ENCODE measurements around the gene UBC. TPM values are rescaled to one million over a fixed set of nuclear protein-coding genes. Genes with fewer than 3 reads are reported as not detected.
"Not testable (repeated sequence)": the region's sequence is repeated elsewhere in the genome, so short reads cannot be mapped to it uniquely, and the experiment has no call there.

UBC gene
- total RNA-seq, 1 donor from 2014 or later = 847 TPM

DNA sequence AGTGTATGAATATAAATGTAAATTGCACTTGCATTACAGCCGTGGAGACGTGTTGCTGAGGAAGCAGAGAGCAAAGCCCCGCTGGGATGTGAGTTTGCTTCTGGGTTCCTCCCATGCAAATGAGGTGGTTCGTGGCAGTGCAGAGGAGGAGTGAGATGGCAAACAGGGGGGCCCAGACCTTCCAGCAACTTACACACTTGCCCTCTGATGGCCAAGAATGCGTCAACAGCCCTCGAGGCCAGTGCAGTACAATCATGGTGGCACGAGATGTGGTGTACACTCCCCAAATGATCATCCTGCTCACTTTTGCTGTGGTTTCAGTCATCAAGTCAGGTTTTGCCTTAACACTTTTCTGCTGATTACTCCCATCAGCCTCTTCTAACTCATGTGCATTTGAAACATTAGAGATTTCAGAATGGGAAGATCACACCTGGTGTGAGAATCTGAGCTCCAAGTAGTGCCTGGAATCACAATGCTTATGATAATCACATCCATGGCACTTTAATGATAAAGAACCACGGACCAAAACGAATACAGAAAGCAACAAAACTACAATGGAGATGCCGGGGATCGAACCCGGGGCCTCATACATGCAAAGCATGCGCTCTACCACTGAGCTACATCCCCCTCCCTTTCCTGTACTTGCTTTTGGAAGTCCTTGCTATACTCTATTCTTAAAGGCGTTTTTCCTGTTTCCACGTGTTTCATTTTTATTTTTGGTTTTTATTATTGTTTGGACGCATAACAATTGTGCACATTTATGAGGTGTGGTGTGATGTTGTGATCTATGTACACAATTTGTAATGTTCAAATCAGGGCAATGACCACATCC lies 7.0 kb upstream of the UBC start:
- no peaks in the 10 kb centered on the region for H3K27me3 Mint-ChIP-seq
- no peaks in the 10 kb centered on the region for H3K9me3 Mint-ChIP-seq
- CTCF ChIA-PET = interaction anchor here (1.4 to 11.3 kb wide), 3 partner anchors 8 to 17 kb away, joined by 6 to 177 read pairs (median 70); no protein-coding TSS in a partner anchor
- peak overlapping the region; percentile 100 for H3K27ac Mint-ChIP-seq
- ATAC-seq (ENCODE audit: low read depth) (peak; percentile 58), DNase-seq (peak; percentile 67)
- H3K4me1 Mint-ChIP-seq = peaks cover 66% of the 10 kb centered on the region
- H3K4me3 Mint-ChIP-seq = peak overlapping the region; percentile 81
- POLR2A ChIA-PET = interaction anchor here (0.5 to 20.6 kb wide), 15 partner anchors 5 to 915 kb away, joined by 3 to 590 read pairs (median 4); partner anchors contain the start of gene UBC
- TF ChIP-seq, protein P1, sequence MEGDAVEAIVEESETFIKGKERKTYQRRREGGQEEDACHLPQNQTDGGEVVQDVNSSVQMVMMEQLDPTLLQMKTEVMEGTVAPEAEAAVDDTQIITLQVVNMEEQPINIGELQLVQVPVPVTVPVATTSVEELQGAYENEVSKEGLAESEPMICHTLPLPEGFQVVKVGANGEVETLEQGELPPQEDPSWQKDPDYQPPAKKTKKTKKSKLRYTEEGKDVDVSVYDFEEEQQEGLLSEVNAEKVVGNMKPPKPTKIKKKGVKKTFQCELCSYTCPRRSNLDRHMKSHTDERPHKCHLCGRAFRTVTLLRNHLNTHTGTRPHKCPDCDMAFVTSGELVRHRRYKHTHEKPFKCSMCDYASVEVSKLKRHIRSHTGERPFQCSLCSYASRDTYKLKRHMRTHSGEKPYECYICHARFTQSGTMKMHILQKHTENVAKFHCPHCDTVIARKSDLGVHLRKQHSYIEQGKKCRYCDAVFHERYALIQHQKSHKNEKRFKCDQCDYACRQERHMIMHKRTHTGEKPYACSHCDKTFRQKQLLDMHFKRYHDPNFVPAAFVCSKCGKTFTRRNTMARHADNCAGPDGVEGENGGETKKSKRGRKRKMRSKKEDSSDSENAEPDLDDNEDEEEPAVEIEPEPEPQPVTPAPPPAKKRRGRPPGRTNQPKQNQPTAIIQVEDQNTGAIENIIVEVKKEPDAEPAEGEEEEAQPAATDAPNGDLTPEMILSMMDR (IDR thresholded peaks at IDR 0.05) = no peak
- peaks cover 8% of the 10 kb centered on the region for H3K36me3 Mint-ChIP-seq (ENCODE audit: low read depth)
- intact Hi-C loops (cut with micrococcal nuclease) = loop anchor here (1.0 to 2.0 kb wide), 3 partner anchors 18 to 465 kb away; no protein-coding TSS in a partner anchor

DNA sequence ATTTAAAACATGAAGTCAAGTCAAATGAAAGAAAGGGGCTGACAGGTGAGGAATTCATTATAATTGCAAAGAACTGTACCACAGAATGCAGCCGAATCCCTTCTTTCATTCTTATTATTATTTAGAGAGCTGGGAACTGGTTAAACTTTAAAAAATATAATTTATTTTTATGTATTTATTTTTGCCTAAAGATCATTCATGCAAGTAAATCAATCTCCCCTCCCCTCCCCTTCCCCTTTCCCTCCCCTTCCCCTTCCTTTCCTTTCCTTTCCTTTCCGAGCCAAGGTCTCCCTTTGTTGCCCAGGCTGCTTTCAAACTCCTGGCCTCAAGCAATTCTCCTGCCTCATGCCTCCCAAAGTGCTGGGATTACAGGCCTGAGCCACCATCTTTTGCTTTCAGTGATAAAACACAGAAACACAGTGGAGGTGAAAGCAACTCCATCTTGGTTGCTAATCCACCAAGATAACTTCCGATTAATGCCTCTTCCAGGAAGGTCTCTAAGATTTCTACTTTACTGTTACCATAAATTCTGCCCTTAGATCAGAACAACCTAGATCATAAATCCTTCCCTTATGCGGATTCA lies 6.0 kb upstream of the UBC start:
- Mint-ChIP-seq H3K27ac (peak overlapping the region; percentile 100), H3K4me3 (peak overlapping the region; percentile 81), H3K36me3 (ENCODE audit: low read depth) (peaks cover 8% of the 10 kb centered on the region), H3K27me3 (no peaks in the 10 kb centered on the region), H3K4me1 (peaks cover 74% of the 10 kb centered on the region), H3K9me3 (no peaks in the 10 kb centered on the region)
- no peak for DNase-seq
- no peak for ATAC-seq (ENCODE audit: low read depth)
- TF ChIP-seq, protein P1 (IDR thresholded peaks at IDR 0.05) = no peak
- ChIA-PET POLR2A (interaction anchor here (0.7 to 20.6 kb wide), 11 partner anchors 8 to 529 kb away, joined by 3 to 590 read pairs (median 5); partner anchors contain the start of gene BRI3BP), CTCF (interaction anchor here (1.6 to 11.3 kb wide), 4 partner anchors 7 to 18 kb away, joined by 5 to 177 read pairs (median 38); no protein-coding TSS in a partner anchor)
- intact Hi-C loops (cut with micrococcal nuclease) = loop anchor here (2.0 kb wide), 1 partner anchor 464 kb away; no protein-coding TSS in a partner anchor

DNA sequence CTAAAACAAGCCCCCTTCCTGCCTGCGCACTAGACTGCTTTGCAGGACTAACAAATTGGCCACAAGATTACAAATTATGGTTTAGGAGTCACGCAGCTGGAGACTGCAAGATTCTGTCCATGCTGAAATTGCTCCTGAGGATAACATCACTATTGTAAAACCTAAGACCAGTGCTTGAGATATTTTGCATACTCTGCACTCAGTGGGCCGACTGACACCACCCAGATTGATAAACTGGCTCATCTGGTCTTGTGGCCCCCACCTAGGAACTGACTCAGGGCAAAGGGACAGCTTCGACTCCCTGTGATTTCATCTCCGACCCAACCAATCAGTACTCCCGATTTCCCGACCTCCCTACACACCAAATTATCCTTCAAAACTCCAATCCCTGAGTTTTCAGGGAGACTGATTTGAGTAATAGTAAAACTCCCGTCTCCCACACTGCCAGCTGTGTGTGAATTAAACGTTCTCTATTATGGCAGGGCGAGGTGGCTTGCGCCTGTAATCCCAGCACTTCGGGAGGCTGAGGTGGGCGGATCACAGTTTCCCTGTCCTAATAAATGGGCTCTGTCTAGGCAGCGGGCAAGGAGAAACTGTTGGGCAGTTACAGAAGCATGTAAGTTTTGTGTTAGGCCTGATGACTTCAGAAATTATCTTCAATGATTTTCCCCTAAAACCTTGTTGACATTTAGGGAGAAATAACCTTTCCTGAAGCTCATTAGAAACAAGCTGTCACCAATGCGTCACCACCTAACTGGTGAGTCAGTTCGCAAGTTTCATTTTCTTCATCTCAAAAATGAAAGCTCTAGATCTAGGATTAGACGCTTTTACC lies 5.3 kb upstream of the UBC start:
- peak overlapping the region; percentile 78 for H3K4me3 Mint-ChIP-seq
- ChIA-PET CTCF (interaction anchor here (1.6 to 11.3 kb wide), 4 partner anchors 8 to 18 kb away, joined by 5 to 177 read pairs (median 38); no protein-coding TSS in a partner anchor), POLR2A (interaction anchor here (0.6 to 20.6 kb wide), 16 partner anchors 6 to 528 kb away, joined by 3 to 590 read pairs (median 6); partner anchors contain the start of gene BRI3BP)
- peaks cover 8% of the 10 kb centered on the region for H3K36me3 Mint-ChIP-seq (ENCODE audit: low read depth)
- TF ChIP-seq, protein P1 (IDR thresholded peaks at IDR 0.05) = no peak
- no peaks in the 10 kb centered on the region for H3K27me3 Mint-ChIP-seq
- H3K9me3 Mint-ChIP-seq = no peaks in the 10 kb centered on the region
- H3K4me1 Mint-ChIP-seq = peaks cover 79% of the 10 kb centered on the region
- DNase-seq = no peak
- no peak for ATAC-seq (ENCODE audit: low read depth)
- intact Hi-C loops (cut with micrococcal nuclease) = loop anchor here (2.0 to 5.0 kb wide), 2 partner anchors 352 to 463 kb away; partner anchors contain the start of gene NCOR2
- peak overlapping the region; percentile 100 for H3K27ac Mint-ChIP-seq

DNA sequence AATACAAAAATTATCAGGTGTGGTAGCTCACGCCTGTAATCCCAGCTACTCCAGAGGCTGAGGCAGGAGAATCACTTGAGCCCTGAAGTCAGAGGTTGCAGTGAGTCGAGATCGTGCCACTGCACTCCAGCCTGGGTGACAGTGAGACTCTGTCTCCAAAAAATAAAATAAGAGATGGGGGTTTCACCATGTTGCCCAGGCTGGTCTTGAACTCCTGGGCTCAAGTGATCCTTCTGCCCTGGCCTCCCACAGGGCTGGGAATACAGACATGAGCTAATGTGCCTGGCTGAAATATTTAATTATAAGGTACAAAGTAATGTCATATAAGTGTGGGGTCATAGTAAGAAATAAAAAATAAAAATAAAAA lies 4.2 kb upstream of the UBC start:
- POLR2A ChIA-PET = interaction anchor here (0.6 to 20.6 kb wide), 10 partner anchors 7 to 144 kb away, joined by 3 to 590 read pairs (median 14); partner anchors contain the start of gene BRI3BP
- Mint-ChIP-seq H3K27ac (peak overlapping the region; percentile 100), H3K36me3 (ENCODE audit: low read depth) (peaks cover 20% of the 10 kb centered on the region), H3K4me1 (peaks cover 85% of the 10 kb centered on the region), H3K4me3 (peak overlapping the region; percentile 100)
- not testable (repeated sequence) for ATAC-seq (ENCODE audit: low read depth); H3K27me3 Mint-ChIP-seq; DNase-seq; H3K9me3 Mint-ChIP-seq
- CTCF ChIA-PET = interaction anchor here (1.2 to 11.3 kb wide), 6 partner anchors 8 to 76 kb away, joined by 3 to 177 read pairs (median 6); no protein-coding TSS in a partner anchor
- intact Hi-C loops (cut with micrococcal nuclease) = loop anchor here (5.0 kb wide), 1 partner anchor 351 kb away; the partner anchor contains the start of gene NCOR2

Data from activated B cell treated with CpG ODN at 0.5 μM for 24 hours (primary cell).